GM23338 (cell line): ENCODE results near the gene HTN3. TPM values are rescaled to one million over a fixed set of nuclear protein-coding genes. Genes with fewer than 3 reads are reported as not detected.
"Not testable (repeated sequence)": the region's sequence is repeated elsewhere in the genome, so short reads cannot be mapped to it uniquely, and the experiment has no call there.

ENCODE experiments used
- ATAC-seq: fragments of 200-7000 bp; cut with Tn5 transposase; 3 replicates; pipeline ENCODE4 v1.9.1; 2020
- DNase-seq: peaks from one replicate; pipeline ENCODE4 v3.0.0-alpha.2; 2015; ENCODE audit warnings: low spot score
- H2AFZ ChIP-seq: fragments of 200-600 bp; sonication (generic); 2 replicates; pipeline ENCODE4 v1.8.0; 2016; ENCODE audit warnings: antibody characterized with exemption, mild to moderate bottlenecking, moderate library complexity
- H3F3A ChIP-seq: fragments of 200-600 bp; sonication (generic); replicated peaks from 2 replicates; pipeline ENCODE4 v1.8.0; 2017; ENCODE audit warnings: antibody characterized with exemption, mixed run types, low read depth
- H3K27ac ChIP-seq: fragments of 200-600 bp; sonication (generic); 2 replicates; pipeline ENCODE4 v1.6.1; 2016; ENCODE audit warnings: low read depth
- H3K27me3 ChIP-seq: fragments of 200-600 bp; sonication (generic); 2 replicates; pipeline ENCODE4 v1.8.0; 2016; ENCODE audit warnings: mild to moderate bottlenecking, mixed run types, moderate library complexity; ENCODE audit not compliant: insufficient read depth
- H3K36me3 ChIP-seq: fragments of 200-600 bp; sonication (generic); 2 replicates; pipeline ENCODE4 v1.8.0; 2016; ENCODE audit warnings: mild to moderate bottlenecking; ENCODE audit not compliant: insufficient read depth
- H3K4me1 ChIP-seq: fragments of 200-600 bp; sonication (generic); 2 replicates; pipeline ENCODE4 v1.8.0; 2016; ENCODE audit warnings: mild to moderate bottlenecking, moderate library complexity; ENCODE audit not compliant: insufficient read depth
- H3K4me2 ChIP-seq: fragments of 200-600 bp; sonication (generic); 2 replicates; pipeline ENCODE4 v1.7.1; 2017; ENCODE audit warnings: mixed run types
- H3K4me3 ChIP-seq: fragments of 200-600 bp; sonication (generic); 2 replicates; pipeline ENCODE4 v1.6.1; 2016; ENCODE audit warnings: mixed run types
- H3K79me2 ChIP-seq: fragments of 200-600 bp; sonication (generic); replicated peaks from 2 replicates; pipeline ENCODE4 v1.8.0; 2017; ENCODE audit warnings: mild to moderate bottlenecking; ENCODE audit not compliant: insufficient read depth
- H3K9me2 ChIP-seq: fragments of 200-600 bp; sonication (generic); 2 replicates; pipeline ENCODE4 v1.8.0; 2017; ENCODE audit not compliant: insufficient read depth
- H4K20me1 ChIP-seq: fragments of 200-600 bp; sonication (generic); replicated peaks from 2 replicates; pipeline ENCODE4 v1.8.0; 2017; ENCODE audit warnings: mild to moderate bottlenecking; ENCODE audit not compliant: insufficient read depth
- H3K27ac Mint-ChIP-seq: 2 replicates; pipeline ENCODE4 v1.8.0; 2020; ENCODE audit warnings: inconsistent platforms, mild to moderate bottlenecking, moderate library complexity, mixed read lengths
- H3K27me3 Mint-ChIP-seq: 3 replicates; pipeline ENCODE4 v1.8.0; 2022; ENCODE audit warnings: low read depth, mild to moderate bottlenecking, moderate library complexity, mixed read lengths, inconsistent platforms; ENCODE audit not compliant: insufficient read depth, poor library complexity
- H3K36me3 Mint-ChIP-seq: 3 replicates; pipeline ENCODE4 v1.8.0; 2021; ENCODE audit warnings: low read depth, mild to moderate bottlenecking, inconsistent platforms, moderate library complexity, mixed read lengths
- H3K4me1 Mint-ChIP-seq: 3 replicates; pipeline ENCODE4 v1.8.0; 2020; ENCODE audit warnings: mild to moderate bottlenecking, inconsistent platforms, mixed read lengths
- H3K4me3 Mint-ChIP-seq: 3 replicates; pipeline ENCODE4 v1.8.0; 2021; ENCODE audit warnings: moderate library complexity, mild to moderate bottlenecking, inconsistent platforms, mixed read lengths
- H3K9me3 Mint-ChIP-seq: 3 replicates; pipeline ENCODE4 v1.8.0; 2020; ENCODE audit warnings: moderate library complexity, mild to moderate bottlenecking, inconsistent platforms, mixed read lengths
- polyA plus RNA-seq: library from polyadenylated mRNA; unstranded; fragments of >200 nt; fragmentation: Nextera tagmentation; extraction: Ambion mirVana; gene quantifications from 2 replicates; pipeline ENCODE4 v1.2.1, GENCODE V29; 2016
- total RNA-seq: library from RNA; depleted of rRNA; stranded (reverse); fragments of >200 nt; shearing (Covaris generic); gene quantifications from 2 replicates; pipeline ENCODE4 v1.2.3, GENCODE V29; 2014
- TF ChIP-seq, protein P1 (sequence below): fragments of 250-450 bp; sonication (Bioruptor Pico); IDR thresholded peaks from 2 replicates; pipeline ENCODE4 v1.5.0; 2020; ENCODE audit warnings: mild to moderate bottlenecking, moderate library complexity

HTN3 gene
- total and polyA plus RNA-seq, 2 experiments from 2014 or later = not detected

DNA sequence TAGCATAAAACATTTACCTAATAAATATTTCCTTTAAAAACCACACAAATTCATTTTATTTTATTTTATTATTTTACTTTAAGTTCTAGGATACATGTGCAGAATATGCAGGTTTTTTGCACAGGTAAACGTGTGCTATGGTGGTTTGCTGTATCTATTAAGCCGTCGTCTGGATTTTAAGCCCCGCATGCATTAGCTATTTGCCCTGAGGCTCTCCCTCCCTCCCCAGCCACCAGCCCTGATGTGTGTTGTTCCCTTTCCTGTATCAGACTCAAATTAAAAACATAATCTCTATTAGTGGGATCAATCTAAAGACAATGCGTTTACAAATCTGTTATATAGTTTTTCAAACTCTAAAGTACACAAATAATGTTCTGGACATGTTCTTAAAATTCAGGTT lies 1.2 kb upstream of the HTN3 start (continued):
- TF ChIP-seq, protein P1, sequence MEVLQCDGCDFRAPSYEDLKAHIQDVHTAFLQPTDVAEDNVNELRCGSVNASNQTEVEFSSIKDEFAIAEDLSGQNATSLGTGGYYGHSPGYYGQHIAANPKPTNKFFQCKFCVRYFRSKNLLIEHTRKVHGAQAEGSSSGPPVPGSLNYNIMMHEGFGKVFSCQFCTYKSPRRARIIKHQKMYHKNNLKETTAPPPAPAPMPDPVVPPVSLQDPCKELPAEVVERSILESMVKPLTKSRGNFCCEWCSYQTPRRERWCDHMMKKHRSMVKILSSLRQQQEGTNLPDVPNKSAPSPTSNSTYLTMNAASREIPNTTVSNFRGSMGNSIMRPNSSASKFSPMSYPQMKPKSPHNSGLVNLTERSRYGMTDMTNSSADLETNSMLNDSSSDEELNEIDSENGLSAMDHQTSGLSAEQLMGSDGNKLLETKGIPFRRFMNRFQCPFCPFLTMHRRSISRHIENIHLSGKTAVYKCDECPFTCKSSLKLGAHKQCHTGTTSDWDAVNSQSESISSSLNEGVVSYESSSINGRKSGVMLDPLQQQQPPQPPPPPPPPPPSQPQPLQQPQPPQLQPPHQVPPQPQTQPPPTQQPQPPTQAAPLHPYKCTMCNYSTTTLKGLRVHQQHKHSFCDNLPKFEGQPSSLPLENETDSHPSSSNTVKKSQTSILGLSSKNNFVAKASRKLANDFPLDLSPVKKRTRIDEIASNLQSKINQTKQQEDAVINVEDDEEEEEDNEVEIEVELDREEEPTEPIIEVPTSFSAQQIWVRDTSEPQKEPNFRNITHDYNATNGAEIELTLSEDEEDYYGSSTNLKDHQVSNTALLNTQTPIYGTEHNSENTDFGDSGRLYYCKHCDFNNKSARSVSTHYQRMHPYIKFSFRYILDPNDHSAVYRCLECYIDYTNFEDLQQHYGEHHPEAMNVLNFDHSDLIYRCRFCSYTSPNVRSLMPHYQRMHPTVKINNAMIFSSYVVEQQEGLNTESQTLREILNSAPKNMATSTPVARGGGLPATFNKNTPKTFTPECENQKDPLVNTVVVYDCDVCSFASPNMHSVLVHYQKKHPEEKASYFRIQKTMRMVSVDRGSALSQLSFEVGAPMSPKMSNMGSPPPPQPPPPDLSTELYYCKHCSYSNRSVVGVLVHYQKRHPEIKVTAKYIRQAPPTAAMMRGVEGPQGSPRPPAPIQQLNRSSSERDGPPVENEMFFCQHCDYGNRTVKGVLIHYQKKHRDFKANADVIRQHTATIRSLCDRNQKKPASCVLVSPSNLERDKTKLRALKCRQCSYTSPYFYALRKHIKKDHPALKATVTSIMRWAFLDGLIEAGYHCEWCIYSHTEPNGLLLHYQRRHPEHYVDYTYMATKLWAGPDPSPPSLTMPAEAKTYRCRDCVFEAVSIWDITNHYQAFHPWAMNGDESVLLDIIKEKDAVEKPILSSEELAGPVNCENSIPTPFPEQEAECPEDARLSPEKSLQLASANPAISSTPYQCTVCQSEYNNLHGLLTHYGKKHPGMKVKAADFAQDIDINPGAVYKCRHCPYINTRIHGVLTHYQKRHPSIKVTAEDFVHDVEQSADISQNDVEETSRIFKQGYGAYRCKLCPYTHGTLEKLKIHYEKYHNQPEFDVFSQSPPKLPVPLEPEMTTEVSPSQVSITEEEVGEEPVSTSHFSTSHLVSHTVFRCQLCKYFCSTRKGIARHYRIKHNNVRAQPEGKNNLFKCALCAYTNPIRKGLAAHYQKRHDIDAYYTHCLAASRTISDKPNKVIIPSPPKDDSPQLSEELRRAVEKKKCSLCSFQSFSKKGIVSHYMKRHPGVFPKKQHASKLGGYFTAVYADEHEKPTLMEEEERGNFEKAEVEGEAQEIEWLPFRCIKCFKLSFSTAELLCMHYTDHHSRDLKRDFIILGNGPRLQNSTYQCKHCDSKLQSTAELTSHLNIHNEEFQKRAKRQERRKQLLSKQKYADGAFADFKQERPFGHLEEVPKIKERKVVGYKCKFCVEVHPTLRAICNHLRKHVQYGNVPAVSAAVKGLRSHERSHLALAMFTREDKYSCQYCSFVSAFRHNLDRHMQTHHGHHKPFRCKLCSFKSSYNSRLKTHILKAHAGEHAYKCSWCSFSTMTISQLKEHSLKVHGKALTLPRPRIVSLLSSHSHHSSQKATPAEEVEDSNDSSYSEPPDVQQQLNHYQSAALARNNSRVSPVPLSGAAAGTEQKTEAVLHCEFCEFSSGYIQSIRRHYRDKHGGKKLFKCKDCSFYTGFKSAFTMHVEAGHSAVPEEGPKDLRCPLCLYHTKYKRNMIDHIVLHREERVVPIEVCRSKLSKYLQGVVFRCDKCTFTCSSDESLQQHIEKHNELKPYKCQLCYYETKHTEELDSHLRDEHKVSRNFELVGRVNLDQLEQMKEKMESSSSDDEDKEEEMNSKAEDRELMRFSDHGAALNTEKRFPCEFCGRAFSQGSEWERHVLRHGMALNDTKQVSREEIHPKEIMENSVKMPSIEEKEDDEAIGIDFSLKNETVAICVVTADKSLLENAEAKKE (CRISPR knock-in tag) = no peak

DNA sequence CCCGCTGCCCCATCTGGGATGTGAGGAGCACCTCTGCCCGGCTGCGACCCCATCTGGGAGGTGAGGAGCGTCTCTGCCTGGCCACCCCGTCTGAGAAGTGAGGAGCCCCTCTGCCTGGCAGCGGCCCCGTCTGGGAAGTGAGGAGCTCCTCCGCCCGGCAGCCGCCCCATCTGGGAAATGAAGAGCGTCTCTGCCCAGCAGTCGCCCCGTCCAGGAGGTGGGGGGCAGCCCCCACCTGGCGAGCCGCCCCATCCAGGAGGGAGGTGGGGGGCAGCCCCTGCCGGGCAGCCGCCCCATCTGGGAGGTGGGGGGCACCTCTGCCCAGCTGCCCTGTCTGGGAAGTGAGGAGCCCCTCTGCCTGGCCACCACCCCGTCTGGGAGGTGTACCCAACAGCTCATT lies 9.3 kb downstream of the HTN3 start:
- H2AFZ ChIP-seq, H4K20me1 ChIP-seq, H3K36me3 ChIP-seq, H3F3A ChIP-seq, H3K4me2 ChIP-seq, ATAC-seq, DNase-seq, H3K4me1 ChIP-seq, H3K4me3 Mint-ChIP-seq, H3K27me3 ChIP-seq, H3K9me2 ChIP-seq, H3K36me3 Mint-ChIP-seq, H3K4me3 ChIP-seq, H3K27me3 Mint-ChIP-seq, H3K27ac ChIP-seq, H3K4me1 Mint-ChIP-seq, H3K79me2 ChIP-seq, H3K27ac Mint-ChIP-seq: not testable (repeated sequence)
- H3K9me3 Mint-ChIP-seq = peaks cover 30% of the 10 kb centered on the region

DNA sequence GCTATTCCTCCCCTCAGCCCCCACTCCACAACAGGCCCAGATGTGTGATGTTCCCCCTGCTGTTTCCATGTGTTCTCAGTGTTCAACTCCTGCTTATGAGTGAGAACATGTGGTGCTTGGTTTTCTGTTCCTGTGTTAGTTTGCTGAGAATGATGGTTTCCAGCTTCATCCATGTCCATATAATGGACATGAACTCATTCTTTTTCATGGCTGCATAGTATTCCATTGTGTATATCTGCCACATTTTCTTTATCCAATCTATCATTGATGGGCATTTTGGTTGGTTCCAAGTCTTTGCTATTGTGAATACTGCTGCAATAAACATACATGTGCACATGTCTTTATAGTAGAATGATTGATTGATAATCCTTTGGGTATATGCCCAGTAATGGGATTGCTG lies 11.7 kb downstream of the HTN3 start:
- not testable (repeated sequence) for ATAC-seq, H3K4me1 Mint-ChIP-seq, H3K36me3 Mint-ChIP-seq, H3K36me3 ChIP-seq, H3K27ac Mint-ChIP-seq, H3K4me1 ChIP-seq, H3K79me2 ChIP-seq, H3F3A ChIP-seq, H3K27ac ChIP-seq, DNase-seq, H3K4me3 ChIP-seq, H3K9me2 ChIP-seq, H4K20me1 ChIP-seq, H3K27me3 ChIP-seq, H3K4me2 ChIP-seq, H2AFZ ChIP-seq, H3K27me3 Mint-ChIP-seq, H3K4me3 Mint-ChIP-seq
- H3K9me3 Mint-ChIP-seq = peaks cover 30% of the 10 kb centered on the region
